Stimulated activated CD4-positive, alpha-beta T cell treated with anti-CD3 and anti-CD28 coated beads, Interleukin-2, amount 100 ng/mL, for 4 hours (primary cell): ENCODE results near the gene LMTK2.

Source experiments
- DNase-seq: peaks from one replicate; pipeline ENCODE4 v3.0.0-alpha.2; 2020; ENCODE audit warnings: low read depth

Gene LMTK2

DNA sequence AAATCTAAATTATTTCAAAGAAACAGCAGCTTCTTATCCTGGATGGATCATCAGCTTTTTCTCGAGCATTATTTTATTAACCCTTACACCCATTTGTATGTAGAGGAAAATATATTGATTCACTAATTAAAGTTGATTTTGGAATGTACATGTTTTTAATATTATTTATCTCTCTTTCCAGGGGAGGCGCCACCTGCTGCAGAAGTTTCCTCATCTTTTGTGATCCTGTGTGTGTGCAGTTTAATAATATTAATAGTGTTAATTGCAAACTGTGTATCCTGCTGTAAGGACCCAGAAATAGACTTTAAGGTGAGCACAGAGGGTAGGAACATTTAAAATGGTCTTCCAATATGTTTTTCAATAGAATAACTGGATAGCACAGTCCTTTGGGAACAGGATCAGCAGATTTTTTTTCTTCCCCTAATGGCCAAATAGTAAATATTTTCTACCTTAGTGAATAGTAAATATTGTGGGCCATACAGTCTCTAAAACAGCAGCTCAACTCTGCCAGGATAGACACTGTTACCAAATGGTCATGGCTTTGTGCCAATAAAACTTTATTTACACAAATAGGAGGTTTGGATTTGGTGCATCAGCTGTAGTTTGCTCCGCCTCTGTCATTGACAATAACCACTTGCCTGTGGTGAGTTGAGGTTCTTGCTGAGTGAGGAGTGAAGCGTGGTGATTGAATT is 30.6 kb downstream of the LMTK2 start:
- DNase-seq: no peak

DNA sequence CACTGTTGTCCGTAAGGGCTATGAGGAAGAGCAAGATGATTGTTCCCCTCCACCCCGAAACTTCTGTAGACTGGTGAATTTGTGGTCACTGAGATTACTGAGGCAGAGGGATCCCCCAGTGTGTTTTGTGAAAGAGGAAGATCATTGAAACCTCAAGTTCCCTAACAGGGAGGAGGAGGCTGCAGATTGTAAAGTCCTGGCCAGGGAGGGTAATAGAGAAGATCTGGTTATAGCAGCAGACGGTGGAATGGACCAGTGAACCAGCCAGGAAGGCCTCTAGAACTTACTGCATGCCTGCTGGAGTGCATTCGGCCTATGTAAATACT is 31.1 kb downstream of the LMTK2 start:
- DNase-seq: no peak

GRCh38 chr7:98138672-98139071 is 32.0 kb downstream of the LMTK2 start:
- no peak for DNase-seq

GRCh38 chr7:98142658-98143057 is 36.0 kb downstream of the LMTK2 start:
- DNase-seq: no peak

DNA sequence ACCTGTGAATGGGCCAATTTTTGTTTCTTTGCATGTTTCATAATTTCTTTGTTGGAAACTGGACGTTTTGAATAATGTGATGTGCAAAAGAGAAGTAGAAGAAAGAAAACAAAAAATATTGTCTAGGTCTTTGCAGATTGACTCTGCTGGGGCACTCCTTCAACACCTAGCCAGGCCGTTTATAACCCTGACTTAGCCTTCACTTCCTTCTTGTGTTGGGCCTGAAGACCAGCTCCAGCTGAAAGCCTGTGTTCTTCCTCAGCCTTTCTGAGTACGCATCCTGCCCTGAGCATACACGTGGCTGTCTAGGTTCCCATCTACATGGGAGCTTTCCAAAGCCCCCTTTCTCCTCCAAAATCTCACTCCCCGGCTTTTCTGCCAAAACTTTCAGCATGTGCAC is 41.9 kb downstream of the LMTK2 start:
- DNase-seq: no peak

DNA sequence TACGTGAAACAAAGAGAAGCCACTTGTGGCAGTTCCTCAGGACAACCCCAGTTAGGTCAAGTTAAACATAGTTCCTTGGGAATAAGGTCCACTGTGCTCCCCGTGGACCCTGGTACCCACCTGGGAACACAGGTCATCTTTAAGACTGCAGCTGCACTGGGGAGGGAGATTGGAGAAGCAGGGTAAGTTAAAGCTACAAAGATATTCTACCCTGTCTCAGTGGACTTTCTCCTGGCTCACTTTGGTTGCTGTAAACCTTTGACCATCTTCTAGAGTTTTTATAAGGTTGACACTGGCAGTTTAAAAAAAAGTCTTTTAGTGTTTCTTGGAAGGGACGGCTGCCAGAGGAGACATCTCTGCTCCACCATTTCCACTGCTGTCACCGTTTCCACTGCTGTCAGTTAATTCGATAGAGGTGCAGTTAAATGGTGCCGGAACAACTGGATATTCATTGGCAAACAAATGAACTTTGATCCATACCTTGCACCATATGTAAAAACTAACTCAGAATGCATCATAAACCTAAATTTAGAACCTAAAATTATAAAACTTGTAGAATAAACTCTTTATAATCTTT is 42.5 kb downstream of the LMTK2 start:
- no peak for DNase-seq

DNA sequence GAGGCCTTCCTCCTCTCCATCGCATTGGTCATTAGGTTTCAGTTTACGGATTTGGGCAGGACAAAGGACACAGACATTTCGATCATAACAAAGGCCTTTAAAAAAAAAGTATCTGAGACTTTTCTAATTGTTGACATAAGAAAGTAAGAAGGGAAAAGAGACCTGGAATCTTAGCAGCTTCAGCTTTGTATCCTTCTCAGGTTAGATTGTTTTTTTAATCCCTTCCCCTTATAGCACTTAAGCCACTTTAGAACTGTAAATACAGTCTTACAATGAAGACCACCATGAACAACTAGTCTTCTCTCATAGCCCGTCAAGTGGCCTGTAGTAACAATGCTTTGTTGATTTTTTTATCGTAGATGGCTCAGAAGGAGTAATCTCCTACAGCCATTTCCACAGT is 45.2 kb downstream of the LMTK2 start:
- no peak for DNase-seq

DNA sequence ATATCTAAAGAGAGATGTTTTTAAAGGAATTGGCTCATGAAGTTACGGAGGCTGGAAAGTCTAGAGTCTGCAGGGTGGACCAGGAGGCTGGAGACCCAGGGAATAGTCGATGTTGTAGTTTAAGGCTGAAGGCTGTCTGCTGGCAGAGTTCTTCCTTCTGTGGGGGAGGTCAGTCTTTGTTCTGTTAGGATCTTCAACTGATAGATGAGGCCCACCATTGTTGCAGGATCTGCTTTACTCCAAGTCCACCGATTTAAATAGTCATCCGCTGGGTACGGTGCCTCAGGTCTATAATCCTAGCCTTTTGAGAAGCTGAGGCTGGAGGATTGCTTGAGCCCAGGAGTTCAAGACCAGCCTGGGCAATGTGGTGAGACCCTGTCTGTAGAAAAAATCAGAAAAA is 50.0 kb downstream of the LMTK2 start:
- no peak for DNase-seq

- no peak for DNase-seq
Observed at GRCh38 chr7:98157761-98158160, 51.1 kb downstream of the LMTK2 start.

- DNase-seq: no peak
Observed at GRCh38 chr7:98162758-98163157, 56.1 kb downstream of the LMTK2 start.

DNA sequence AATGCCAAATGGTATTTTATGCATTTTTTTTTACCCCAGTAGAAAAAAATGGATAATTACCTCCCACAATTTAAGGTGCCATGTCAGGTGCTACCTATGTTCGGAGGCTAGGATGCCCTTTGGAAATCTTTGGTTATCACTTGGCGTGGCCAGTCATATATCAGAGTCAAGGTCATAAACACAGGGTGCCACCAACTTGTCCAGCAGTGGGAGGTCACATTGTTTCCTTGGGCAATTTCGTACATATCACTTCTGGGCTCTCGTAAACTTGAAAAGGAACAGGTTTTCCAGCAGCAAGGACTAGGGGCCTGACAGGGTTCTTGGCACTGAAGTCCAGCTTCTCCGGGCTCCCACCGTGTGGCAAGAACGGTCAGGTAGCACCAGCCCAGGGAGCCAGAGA is 56.6 kb downstream of the LMTK2 start:
- no peak for DNase-seq

DNA sequence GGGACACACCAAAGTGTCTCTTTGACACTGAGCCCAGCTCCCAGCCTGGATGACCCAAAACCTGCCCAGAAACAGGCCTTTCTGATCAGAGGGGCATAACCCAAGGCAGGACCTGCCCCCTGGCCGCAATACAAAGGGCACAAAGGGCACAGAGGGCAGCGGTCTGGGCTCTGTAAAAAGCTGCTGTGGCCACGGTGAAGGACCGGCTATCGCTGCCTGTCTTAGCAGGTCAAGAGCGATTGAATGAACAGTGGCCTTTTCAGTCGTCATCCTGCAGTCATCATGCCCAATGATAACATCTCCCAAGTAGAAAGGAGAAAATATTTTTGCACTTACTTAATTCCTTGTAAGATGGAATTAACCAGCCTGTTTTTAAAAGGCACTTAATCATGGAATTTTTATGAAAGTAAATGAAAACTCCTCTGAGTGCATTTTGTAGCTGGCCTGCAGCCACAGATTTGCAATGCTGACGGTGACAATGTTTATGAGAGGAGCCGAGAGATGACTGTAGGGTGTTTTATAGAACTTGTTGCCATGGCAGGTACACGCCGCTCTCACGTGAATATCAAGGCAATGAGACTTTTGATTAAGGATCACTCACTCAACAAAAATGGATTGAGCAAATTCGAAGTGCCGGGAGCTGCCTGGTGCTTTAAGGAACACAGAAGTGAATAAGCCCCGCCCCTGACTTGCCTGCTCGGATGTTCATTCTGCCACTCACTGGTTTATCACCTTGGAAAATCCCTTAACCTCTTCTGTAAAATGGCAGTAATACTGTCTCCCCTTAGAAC is 57.2 kb downstream of the LMTK2 start:
- no peak for DNase-seq

GRCh38 chr7:98165827-98166667 is 59.4 kb downstream of the LMTK2 start:
- peak; percentile 16 for DNase-seq

GRCh38 chr7:98166668-98166970 is 60.0 kb downstream of the LMTK2 start:
- DNase-seq: no peak

DNA sequence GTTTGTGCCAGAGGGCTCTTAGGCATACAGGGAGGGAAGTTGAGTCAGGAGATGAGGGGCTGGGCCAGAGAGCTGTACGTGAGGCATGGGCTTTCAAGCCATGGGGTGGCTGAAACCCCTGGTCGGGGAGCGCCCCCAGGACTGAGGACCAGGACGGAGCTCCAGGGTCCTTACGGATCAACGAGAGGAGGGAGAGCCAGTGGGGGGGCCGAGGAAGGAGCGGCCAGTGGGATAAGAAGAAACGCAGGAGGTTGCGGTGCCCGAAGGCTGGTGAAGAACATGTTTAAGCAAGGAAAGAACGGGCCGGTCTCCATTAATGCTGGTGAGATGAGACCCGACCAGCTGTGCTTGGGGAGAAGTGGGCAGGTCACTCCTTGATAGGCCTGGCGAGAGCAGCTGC is 61.0 kb downstream of the LMTK2 start:
- no peak for DNase-seq

GRCh38 chr7:98168181-98168903 is 61.7 kb downstream of the LMTK2 start:
- peak; percentile 61 for DNase-seq

DNA sequence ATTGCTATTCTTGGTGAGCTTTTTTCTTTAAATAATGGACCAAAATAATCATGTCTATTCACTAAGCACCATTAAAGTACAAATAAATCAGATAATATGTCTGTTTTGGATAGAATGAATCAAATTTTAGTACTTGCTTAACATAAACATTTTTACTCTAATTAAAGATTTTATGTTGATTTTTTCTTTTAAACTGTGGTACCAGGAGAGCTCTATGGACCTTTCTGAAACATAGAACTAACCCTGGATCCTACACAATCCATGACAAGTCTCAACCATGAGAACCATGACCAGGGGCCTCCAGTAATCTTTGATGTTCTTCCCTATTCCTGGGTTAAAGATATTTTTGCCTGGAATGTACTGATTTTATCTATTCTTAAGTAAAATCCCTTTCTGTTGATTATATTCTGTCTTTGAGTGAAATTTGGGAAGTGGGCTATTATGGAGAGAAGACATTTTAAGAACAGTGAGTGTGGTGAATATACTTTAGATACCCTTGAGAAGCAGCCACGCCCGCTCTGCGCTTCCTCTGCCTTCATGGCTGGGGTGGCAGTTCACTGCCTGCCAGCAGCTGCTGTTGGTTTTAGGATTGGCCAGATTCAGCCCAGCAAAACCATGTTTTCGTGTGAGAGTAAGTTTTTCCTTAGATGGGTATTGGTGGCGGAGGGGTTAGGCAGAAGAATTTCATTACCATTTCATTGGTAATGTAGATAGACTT is 62.4 kb downstream of the LMTK2 start:
- DNase-seq: no peak

GRCh38 chr7:98170966-98171365 is 64.3 kb downstream of the LMTK2 start:
- no peak for DNase-seq

DNA sequence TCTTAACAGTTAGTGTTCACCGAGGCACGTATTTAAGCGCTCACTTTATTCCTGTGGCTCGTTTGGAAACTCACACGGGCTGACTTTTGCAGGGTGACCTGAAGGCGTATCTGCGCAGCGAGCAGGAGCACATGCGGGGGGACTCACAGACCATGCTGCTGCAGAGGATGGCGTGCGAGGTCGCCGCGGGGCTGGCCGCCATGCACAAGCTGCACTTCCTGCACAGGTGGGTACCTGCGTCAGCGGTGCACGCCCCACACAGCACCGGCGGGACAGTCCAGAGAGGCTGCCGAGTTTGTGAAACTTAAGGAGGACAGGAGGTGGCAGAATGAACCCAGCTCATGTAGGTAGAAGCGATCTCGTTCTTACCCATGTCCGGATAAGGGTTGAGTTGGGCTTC is 64.8 kb downstream of the LMTK2 start:
- no peak for DNase-seq

GRCh38 chr7:98174334-98175259 is 67.9 kb downstream of the LMTK2 start:
- DNase-seq: no peak
